Loucy (cell line): ENCODE measurements around the gene PROX2.

ENCODE experiments used
- H2AFZ ChIP-seq: fragments of 200-600 bp; sonication (generic); 2 replicates; pipeline ENCODE4 v1.6.0; 2016; ENCODE audit warnings: antibody characterized with exemption, mild to moderate bottlenecking, low read length, moderate library complexity
- H3F3A ChIP-seq: fragments of 200-600 bp; 2 replicates; pipeline ENCODE4 v1.6.0; 2016; ENCODE audit warnings: antibody characterized with exemption, low read depth, mild to moderate bottlenecking
- H3K27me3 ChIP-seq: fragments of 200-600 bp; sonication (generic); 2 replicates; pipeline ENCODE4 v1.6.1; 2014; ENCODE audit warnings: low read length, mild to moderate bottlenecking; ENCODE audit not compliant: insufficient read depth, poor library complexity, severe bottlenecking
- H3K36me3 ChIP-seq: fragments of 200-600 bp; sonication (generic); 2 replicates; pipeline ENCODE4 v1.6.1; 2016; ENCODE audit warnings: low read length; ENCODE audit not compliant: insufficient read depth
- H3K4me1 ChIP-seq: fragments of 200-600 bp; sonication (generic); 2 replicates; pipeline ENCODE4 v1.5.1; 2014; ENCODE audit warnings: low read length, mild to moderate bottlenecking; ENCODE audit not compliant: insufficient read depth, poor library complexity, severe bottlenecking
- H3K4me2 ChIP-seq: fragments of 200-600 bp; sonication (generic); 2 replicates; pipeline ENCODE4 v1.6.0; 2014; ENCODE audit warnings: antibody characterized with exemption, low read length, low read depth, mild to moderate bottlenecking; ENCODE audit not compliant: poor library complexity, severe bottlenecking
- H3K4me3 ChIP-seq: fragments of 200-600 bp; sonication (generic); 2 replicates; pipeline ENCODE4 v1.5.1; 2014; ENCODE audit warnings: low read length, mild to moderate bottlenecking, mixed read lengths; ENCODE audit not compliant: poor library complexity, severe bottlenecking
- H3K79me2 ChIP-seq: fragments of 200-600 bp; sonication (generic); 2 replicates; pipeline ENCODE4 v1.6.1; 2014; ENCODE audit warnings: low read length; ENCODE audit not compliant: insufficient read depth
- H3K9ac ChIP-seq: fragments of 200-600 bp; sonication (generic); 2 replicates; pipeline ENCODE4 v1.6.0; 2014; ENCODE audit warnings: mild to moderate bottlenecking, low read depth, low read length, moderate library complexity; ENCODE audit not compliant: poor library complexity, severe bottlenecking
- H3K9me2 ChIP-seq: fragments of 200-600 bp; sonication (generic); replicated peaks from 2 replicates; pipeline ENCODE4 v1.6.1; 2016; ENCODE audit warnings: low read depth, low read length, mixed read lengths
- H3K9me3 ChIP-seq: fragments of 200-600 bp; sonication (generic); 2 replicates; pipeline ENCODE4 v1.6.1; 2014; ENCODE audit warnings: mild to moderate bottlenecking, antibody characterized with exemption, low read length, low read depth; ENCODE audit not compliant: insufficient read depth
- H4K20me1 ChIP-seq: fragments of 200-600 bp; sonication (generic); 2 replicates; pipeline ENCODE4 v1.6.0; 2014; ENCODE audit warnings: antibody characterized with exemption, low read length, mild to moderate bottlenecking; ENCODE audit not compliant: insufficient read depth, poor library complexity, severe bottlenecking
- EZH2phosphoT487 ChIP-seq: fragments of 200-600 bp; IDR thresholded peaks from 2 replicates; pipeline ENCODE4 v1.6.1; 2018; ENCODE audit warnings: antibody characterized with exemption, mild to moderate bottlenecking, moderate library complexity, borderline replicate concordance
- TF ChIP-seq, protein P1 (sequence below): fragments of 200-600 bp; sonication (generic); conservative IDR thresholded peaks from 2 replicates; pipeline ENCODE4 v1.5.1; 2014; ENCODE audit warnings: mild to moderate bottlenecking, antibody characterized with exemption, low read length

The PROX2 gene

DNA sequence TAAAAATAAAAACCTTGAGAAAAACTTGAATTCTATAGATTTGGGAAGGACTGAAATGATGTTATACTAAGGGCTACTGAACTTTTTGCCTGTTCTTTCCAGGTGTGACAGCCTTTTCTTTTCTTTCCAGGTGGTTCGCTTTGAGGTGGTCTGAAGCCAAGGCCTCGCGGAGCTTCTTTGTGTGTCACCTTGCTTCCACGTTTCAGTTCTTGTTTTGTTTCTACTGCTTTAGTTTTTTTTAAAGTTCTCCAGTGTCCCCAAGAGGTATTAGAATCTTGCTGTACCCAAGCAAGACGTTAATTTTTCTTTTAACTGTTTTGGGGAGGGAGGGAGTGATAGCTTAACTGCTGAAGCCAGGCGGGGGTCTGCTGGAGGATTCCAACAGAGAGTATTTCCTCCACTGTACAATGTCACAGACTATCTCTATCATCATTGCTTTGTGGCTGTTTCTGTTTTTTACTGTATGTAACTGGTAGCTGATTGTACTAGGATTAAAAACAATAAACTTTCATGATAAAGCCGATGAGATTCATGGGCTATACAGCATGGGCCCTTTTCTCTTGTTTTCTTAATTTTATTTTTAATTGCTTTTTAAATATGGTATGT lies 40.2 kb downstream of the PROX2 start:
- Histone ChIP-seq H3K36me3 (peaks cover 61% of the 10 kb centered on the region), H3K9ac (no peak overlapping the region), H3K79me2 (no peaks in the 10 kb centered on the region), H4K20me1 (no peaks in the 10 kb centered on the region), H3K9me3 (no peaks in the 10 kb centered on the region), H3F3A (peaks cover 3% of the 10 kb centered on the region; the same call in 1 of the 2 replicates), H3K27me3 (no peaks in the 10 kb centered on the region), H3K4me1 (peaks cover 4% of the 10 kb centered on the region), H3K9me2 (no peaks in the 10 kb centered on the region), H3K4me2 (no peak overlapping the region), H3K4me3 (no peak overlapping the region), H2AFZ (no peak overlapping the region)
- TF ChIP-seq EZH2phosphoT487 = no peak
- TF ChIP-seq, protein P1, sequence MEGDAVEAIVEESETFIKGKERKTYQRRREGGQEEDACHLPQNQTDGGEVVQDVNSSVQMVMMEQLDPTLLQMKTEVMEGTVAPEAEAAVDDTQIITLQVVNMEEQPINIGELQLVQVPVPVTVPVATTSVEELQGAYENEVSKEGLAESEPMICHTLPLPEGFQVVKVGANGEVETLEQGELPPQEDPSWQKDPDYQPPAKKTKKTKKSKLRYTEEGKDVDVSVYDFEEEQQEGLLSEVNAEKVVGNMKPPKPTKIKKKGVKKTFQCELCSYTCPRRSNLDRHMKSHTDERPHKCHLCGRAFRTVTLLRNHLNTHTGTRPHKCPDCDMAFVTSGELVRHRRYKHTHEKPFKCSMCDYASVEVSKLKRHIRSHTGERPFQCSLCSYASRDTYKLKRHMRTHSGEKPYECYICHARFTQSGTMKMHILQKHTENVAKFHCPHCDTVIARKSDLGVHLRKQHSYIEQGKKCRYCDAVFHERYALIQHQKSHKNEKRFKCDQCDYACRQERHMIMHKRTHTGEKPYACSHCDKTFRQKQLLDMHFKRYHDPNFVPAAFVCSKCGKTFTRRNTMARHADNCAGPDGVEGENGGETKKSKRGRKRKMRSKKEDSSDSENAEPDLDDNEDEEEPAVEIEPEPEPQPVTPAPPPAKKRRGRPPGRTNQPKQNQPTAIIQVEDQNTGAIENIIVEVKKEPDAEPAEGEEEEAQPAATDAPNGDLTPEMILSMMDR = no peak

DNA sequence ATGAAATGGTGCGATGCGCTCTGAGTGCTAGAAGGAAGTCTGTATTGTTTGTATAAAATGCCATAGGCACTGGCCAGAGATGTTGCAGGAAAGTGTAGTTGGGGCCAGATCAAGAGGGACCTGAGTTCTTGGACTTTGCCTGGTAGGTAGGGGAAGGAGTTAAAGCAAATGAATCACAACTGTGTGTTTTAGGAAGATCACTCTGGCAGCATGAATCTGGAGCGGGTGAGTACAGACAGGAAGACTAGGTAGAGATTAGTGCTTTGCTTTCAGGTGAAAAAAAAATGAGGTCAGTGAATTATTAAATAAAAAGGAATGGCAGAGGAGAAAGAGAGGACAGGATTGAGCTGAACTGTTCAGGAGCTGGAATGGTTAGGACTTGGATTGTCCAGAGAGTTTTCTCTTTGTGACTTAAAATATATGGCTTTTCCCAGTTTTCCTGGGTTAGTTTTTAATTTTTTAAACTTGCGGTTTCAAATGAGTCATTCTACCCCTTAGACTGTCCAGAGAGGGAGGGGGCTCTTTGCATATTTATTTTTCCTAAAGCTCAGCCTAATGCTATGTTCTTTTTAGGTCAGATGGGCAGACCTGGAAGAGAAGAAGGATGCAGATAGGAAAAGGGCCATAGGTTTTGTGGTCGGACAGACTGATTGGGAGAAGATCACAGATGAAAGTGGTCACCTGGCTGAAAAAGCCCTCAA lies 41.1 kb downstream of the PROX2 start:
- H3K4me1 ChIP-seq = peaks cover 4% of the 10 kb centered on the region

DNA sequence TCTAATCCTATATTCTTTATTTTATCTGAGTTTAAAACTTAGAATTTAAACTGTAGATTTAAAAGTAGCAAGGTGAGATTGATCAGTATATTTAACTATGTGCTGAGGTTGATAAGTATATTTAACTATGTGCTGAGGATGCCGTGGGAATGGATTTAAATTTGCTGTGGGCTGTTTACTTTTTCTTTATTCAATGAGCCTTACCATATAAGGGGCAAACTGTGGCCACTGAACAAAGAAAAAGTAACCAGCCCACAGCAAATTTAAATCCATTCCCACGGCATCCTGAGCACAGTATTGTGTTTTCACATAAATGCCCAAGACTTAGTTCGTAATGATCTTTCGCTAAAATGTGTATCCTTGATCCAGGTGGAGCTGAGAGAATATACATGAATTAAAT lies 43.1 kb downstream of the PROX2 start:
- H3K4me3 ChIP-seq = no peak overlapping the region
- H3K4me2 ChIP-seq = no peak overlapping the region
- H4K20me1 ChIP-seq = no peaks in the 10 kb centered on the region
- no peaks in the 10 kb centered on the region for H3K4me1 ChIP-seq
- TF ChIP-seq, protein P1 = no peak
- TF ChIP-seq EZH2phosphoT487 = no peak
- no peak overlapping the region for H2AFZ ChIP-seq
- no peaks in the 10 kb centered on the region for H3K79me2 ChIP-seq
- H3K9me2 ChIP-seq = no peaks in the 10 kb centered on the region
- no peak overlapping the region for H3K9ac ChIP-seq
- peaks cover 84% of the 10 kb centered on the region for H3K36me3 ChIP-seq
- H3F3A ChIP-seq = no peaks in the 10 kb centered on the region
- no peaks in the 10 kb centered on the region for H3K9me3 ChIP-seq
- H3K27me3 ChIP-seq = no peaks in the 10 kb centered on the region

More for the DNA sequence above, 41.1 kb downstream of the PROX2 start:
- H3K9me2 ChIP-seq = no peaks in the 10 kb centered on the region
- TF ChIP-seq EZH2phosphoT487 = no peak
- H3K9ac ChIP-seq = no peak overlapping the region
- H3K36me3 ChIP-seq = peaks cover 64% of the 10 kb centered on the region
- peaks cover 3% of the 10 kb centered on the region; the same call in 1 of the 2 replicates for H3F3A ChIP-seq
- H3K4me3 ChIP-seq = no peak overlapping the region
- no peak overlapping the region for H2AFZ ChIP-seq
- H3K9me3 ChIP-seq = no peaks in the 10 kb centered on the region
- no peak overlapping the region for H3K4me2 ChIP-seq
- H3K27me3 ChIP-seq = no peaks in the 10 kb centered on the region
- no peaks in the 10 kb centered on the region for H4K20me1 ChIP-seq
- H3K79me2 ChIP-seq = no peaks in the 10 kb centered on the region
